Measurements from ENCODE around the gene SFTPA1. TPM values are rescaled to one million over a fixed set of nuclear protein-coding genes. Genes with fewer than 3 reads are reported as not detected.

SFTPA1 gene
- total RNA-seq, 1 donor from 2014 or later = not detected

Other genes starting within 250 kb of the SFTPA1 start
- 31.8 to 34.0 TPM (median 33.2 TPM) in 3 replicates for gene ZCCHC24, start 165.3 kb upstream of the SFTPA1 start, total RNA-seq
- 0.07 TPM in 2 of 3 replicates, not detected in the other for gene EIF5AL1, start 98.4 kb upstream of the SFTPA1 start, total RNA-seq
- 0.11 to 0.34 TPM (median 0.16 TPM) in 3 replicates for gene SFTPA2, start 50.5 kb upstream of the SFTPA1 start, total RNA-seq
- 1.0 to 1.7 TPM (median 1.4 TPM) in 3 replicates for gene NUTM2B, start 92.3 kb downstream of the SFTPA1 start, total RNA-seq
- gene NUTM2E, start 215.8 kb downstream of the SFTPA1 start, total RNA-seq = 0.78 to 1.0 TPM (median 0.81 TPM) in 3 replicates